GM10266 (cell line): ENCODE results near the gene IGSF21.

Experiments used
- DNase-seq: peaks from one replicate; pipeline ENCODE4 v3.0.0; 2012; ENCODE audit errors: extremely low spot score
- CTCF ChIP-seq: IDR thresholded peaks from 2 replicates; pipeline ENCODE4 v1.5.1; 2012; ENCODE audit warnings: mild to moderate bottlenecking, low read depth; ENCODE audit not compliant: control insufficient read depth, insufficient read depth; ENCODE audit errors: missing control alignments

IGSF21 gene

GRCh38 chr1:18179009-18179408, 71.4 kb downstream of the IGSF21 start:
- TF ChIP-seq CTCF = no peak

GRCh38 chr1:18182398-18183160, 75.0 kb downstream of the IGSF21 start:
- DNase-seq = no peak
- no peak for TF ChIP-seq CTCF

More at GRCh38 chr1:18179009-18179408, 71.4 kb downstream of the IGSF21 start:
- DNase-seq = no peak

DNA sequence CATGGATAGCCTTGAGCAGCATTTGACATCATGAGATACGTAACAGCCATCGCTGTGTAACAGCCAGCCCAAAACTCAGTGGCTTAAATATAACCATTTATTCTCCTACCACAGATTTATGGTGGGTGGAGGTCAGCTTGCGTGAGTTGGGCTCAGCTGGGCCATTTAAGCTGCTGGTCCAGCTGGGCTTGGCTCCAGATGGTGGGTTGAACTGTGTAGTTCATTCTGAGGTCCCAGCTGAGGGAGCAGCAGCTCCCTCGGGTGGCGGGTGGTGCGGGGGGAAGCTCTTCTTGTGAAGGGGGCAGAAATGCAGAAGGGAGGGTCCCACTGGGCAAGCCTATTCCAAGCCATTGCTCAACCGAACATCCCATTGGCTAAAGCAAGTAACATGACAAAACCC, 75.9 kb downstream of the IGSF21 start:
- no peak for TF ChIP-seq CTCF
- no peak for DNase-seq

DNA sequence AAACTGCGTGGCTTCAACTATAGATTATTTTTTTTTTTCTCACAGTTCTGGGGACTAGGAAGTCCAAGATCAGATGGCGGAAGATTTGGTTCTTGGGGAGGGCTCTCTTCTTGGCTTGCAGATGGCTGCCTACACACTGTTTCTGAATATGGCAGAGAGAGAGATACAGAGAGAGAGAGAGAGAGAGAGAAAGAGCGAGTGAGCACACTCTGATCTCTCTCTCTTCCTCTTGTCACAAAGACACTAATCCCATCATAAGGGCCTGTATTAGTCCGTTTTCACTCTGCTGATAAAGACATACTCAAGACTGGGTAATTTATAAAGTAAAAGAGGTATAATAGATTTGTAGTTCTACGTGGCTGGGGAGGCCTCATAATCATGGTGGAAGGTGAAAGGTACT, 79.5 kb downstream of the IGSF21 start:
- TF ChIP-seq CTCF = no peak
- no peak for DNase-seq

GRCh38 chr1:18188820-18189517, 81.4 kb downstream of the IGSF21 start:
- TF ChIP-seq CTCF = no peak
- DNase-seq = no peak

DNA sequence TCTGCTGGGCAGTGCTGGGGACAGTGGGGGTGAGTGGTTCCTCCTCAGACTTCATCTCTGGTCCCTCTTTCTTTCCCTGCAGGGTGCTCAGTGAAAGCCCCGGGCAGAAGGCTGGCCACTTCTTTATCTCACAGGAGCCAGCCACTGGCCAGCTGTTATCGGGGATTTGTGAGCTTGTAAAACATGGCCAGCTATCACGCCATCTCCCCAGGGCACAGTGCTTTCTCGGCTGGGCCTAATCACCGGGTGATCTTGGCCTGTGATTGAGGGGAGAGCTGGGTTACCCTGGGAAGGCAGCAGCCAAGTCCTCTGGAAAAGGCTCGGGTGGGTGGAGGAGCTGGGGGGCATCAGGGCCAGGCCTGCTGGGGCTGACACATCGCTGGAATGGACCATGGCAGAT, 83.0 kb downstream of the IGSF21 start:
- no peak for TF ChIP-seq CTCF
- no peak for DNase-seq

DNA sequence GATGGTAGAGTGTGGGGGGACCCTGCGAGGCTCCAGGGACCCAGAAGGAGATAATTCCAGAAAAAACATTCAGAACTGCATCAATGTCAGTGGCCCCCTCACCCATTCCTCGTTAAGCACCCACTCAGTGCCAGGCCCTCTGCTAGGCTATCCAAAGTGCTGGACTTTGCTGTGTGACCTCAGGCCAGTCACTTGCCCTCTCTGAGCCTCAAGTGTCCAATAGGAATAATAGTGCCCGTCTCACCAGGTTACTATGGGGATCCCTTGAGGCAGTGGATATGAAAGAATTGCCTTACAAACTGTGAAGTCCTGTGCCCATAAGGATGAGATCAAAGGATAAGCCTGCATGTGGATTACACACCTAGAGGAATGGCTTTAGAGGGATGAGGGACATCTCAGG, 83.4 kb downstream of the IGSF21 start:
- no peak for TF ChIP-seq CTCF
- no peak for DNase-seq
